HG03575 (cell line): ENCODE results near the gene GNG2.
A peak's percentile ranks its signal among the peaks of the same experiment; 100 is the strongest.

Experiments
- ATAC-seq: cut with Tn5 transposase; IDR thresholded peaks from one replicate; pipeline ENCODE4 v1.9.1; 2021; ENCODE audit not compliant: unreplicated experiment, insufficient number of reproducible peaks, low FRiP score; ENCODE audit errors: extremely low read depth

GNG2 gene

GRCh38 chr14:51860164-51860824, at the start of gene GNG2:
GNG2 (plus strand) TSS chr14:51860612; CDS start chr14:51950679, 90,067 bp downstream.
- peak; percentile 41 for ATAC-seq

GRCh38 chr14:51811706-51812105, 48.7 kb upstream of the GNG2 start:
- ATAC-seq, result no peak

DNA sequence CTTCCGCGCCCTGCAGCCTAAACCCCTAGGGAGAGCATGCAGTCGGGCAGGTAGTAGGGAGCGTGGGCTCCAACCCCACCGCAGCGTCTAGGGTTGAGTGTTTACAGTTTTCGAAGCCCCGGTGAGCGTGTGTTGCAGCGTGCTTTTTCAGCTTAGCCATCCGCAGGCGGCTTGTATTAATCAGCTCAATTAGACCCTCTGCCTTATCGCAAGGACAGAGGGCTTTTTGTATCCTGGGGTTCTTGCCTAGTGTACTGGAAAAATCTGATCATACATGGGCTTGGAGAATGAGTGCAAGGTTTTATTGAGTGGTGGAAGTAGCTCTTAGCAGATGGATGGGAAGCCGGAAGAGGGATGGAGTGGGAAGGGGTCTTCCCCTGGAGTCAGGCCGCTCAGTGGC, 44.4 kb upstream of the GNG2 start:
- no peak for ATAC-seq

GRCh38 chr14:51817326-51817725, 43.1 kb upstream of the GNG2 start:
- ATAC-seq, result no peak

DNA sequence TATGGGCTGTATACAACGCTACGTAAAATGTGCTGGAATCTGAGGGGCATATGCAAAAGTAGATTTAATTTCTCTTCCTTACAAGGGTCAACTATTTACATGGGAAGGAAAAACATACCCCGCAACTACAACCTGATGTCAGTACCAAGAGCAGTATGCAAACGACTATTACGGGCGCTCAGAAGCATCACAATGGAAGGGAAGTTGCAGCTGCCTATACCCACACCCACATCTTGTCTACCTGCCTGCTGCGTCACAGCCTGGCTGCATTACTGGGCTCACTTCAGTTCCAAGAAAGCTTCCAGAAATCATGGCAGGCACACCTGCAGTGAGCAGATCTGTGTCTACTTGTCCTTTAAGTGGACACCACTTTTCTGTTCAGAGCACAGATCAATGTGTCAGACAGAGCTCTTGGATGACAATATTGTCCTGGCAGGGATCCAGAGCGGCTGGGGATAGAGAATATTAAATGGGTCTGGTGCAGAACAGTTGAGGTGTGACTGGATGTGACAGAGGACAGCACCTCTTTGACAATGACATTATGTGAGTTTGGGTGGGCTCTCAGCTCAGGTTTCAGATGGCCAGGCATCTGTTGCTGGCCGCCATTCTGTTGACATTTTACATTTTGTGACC, 41.5 kb upstream of the GNG2 start:
- no peak for ATAC-seq

DNA sequence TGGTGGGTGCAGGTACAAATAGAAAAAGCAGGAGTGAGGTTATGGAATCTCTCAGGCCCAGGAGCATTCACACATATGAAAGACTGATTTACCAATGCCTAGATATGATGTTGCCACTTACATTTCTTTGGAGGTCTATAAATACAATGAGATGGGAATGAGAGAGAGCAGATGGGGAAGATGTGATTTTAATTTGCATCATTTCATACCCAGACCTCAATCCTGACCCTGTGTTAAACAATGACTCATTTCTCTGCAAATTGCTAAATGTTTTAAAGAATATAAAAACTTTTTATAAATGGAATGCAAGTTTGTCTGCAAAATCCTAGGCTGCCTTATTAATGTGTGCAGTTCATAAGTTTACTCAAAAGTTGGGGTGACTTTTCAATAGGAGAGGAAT, 38.6 kb upstream of the GNG2 start:
- no peak for ATAC-seq

DNA sequence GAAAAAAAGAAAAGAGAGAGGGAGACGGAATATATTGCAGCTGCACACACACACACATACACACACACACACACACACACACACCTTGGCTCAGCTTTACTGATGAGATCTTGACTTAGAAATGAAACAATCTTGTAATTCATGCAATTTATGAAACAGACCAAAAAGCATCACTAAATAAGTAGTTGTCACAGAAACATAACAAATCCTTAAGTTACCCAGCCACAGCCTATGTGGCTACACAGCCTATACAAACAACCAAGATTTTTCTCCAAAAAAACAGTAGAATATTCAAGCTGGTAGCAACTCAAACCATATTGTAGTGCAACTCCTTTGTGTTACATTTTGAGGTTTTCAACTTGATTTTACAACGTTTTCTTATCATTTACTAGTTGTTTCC, 37.9 kb upstream of the GNG2 start:
- ATAC-seq, result no peak

GRCh38 chr14:51823706-51824105, 36.7 kb upstream of the GNG2 start:
- no peak for ATAC-seq

- no peak for ATAC-seq
Observed at GRCh38 chr14:51824191-51824590, 36.2 kb upstream of the GNG2 start.

DNA sequence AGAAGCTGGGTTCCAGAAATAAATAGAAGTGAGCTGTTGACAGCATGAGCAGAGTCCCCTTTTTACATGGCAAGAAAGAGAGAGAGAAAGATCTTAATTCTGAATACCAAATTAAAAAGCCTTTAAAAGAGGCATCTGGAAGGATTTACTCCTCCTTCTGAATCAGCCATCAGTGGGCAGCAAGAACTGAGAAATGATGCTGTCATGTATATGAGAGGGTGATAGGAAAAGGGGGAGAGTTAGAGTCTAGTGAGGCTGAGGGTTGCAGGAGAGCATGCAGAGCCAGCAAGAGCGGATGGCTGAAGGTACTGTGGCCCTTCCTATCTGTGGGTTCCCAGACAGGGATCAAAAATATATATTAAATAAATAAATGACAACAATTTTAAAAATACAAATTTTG, 34.5 kb upstream of the GNG2 start:
- no peak for ATAC-seq

DNA sequence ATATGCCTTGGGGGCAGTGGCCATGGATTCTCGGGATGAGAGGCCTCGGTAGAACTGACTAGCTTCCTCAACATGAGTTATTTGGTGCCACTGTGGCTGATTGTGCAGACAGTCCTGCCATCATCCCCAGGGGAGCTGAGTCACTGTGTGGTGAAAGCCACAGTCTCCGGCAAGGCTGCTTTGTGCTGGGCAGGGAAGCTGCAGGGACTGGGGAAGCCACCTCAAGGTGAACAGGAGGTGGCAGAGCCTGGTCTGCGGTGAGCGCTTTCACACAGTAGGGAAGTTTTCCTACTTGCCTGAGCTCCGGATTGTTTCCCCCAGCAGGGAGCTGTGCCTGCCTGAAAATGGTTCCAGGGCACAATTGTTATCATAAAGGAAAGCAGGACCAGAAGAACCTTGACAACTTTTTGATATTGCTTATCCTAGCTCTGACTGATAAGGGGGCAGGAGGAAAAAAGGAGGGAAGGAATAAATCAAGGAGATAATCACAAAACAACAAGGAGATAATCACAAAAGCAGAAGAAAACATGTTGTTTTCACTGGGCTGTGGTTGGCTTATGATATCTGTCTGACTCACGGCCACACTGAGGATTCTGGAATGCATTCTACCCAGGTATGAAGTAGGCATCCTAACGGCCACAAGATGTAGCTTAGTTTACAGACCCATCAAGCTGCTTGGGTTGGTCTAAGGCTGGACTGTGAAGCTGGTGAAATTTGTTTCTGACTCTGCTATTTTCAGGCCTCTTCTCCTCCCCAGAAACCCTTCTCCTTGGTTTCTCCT, 32.2 kb upstream of the GNG2 start:
- ATAC-seq, result peak; percentile 94

- ATAC-seq, result no peak
Observed at GRCh38 chr14:51834240-51834639, 26.2 kb upstream of the GNG2 start.

GRCh38 chr14:51836417-51836816, 24.0 kb upstream of the GNG2 start:
- no peak for ATAC-seq

DNA sequence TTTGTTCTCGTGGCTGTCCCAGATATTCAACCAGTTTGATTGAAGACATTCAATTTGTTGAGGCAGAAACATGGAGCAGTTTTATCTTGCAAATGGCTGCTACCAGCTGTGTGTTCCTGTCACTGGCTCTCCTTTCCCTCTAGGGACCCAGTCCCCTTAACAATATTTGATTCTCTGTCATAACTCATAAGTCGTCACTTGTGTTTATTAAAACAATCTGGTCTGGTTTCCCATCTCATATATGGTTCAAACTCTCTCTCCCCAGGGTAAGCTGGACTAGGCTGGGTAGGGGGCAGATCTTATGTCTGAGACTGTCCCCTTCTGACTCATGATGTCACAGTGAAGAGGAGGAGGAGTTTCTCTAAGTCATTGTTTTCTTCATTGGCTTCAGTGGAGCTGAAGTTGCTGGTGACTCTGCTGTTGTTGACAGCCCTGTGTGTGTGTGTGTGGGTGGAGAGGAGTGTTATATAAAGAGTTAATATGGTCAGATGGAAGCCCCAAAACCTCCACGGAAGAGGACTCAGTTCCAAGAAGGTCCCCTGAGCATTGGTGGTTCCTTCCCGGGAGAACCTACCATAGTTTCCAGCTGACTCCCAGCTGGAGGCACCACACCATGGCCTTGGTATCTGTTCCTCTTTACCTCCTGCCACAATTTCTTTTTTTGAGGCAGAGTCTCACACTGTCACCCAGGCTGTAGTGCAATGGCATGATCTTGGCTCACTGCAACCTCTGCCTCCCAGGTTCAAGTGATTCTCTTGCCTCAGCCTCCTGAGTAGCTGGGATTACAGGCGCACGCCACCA, 16.1 kb upstream of the GNG2 start:
- no peak for ATAC-seq

DNA sequence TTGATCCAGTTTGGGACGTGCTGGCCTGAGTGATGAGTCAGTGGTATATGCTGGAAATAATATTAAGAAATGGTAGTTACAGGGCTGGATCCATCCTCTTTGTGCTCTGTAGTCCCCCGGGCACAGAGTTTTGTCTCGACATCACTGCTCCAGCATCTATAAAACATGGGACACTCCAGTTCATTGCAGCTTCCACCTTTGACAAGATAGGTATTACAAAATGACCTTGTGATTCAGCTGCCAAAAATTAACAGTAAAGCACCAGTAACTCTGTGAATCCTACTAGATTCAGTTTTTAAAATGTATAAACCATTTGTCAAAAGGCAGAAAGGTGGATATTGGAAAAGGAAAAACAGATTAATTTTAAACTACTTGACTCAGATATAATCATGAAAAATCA, 14.6 kb upstream of the GNG2 start:
- ATAC-seq, result no peak

DNA sequence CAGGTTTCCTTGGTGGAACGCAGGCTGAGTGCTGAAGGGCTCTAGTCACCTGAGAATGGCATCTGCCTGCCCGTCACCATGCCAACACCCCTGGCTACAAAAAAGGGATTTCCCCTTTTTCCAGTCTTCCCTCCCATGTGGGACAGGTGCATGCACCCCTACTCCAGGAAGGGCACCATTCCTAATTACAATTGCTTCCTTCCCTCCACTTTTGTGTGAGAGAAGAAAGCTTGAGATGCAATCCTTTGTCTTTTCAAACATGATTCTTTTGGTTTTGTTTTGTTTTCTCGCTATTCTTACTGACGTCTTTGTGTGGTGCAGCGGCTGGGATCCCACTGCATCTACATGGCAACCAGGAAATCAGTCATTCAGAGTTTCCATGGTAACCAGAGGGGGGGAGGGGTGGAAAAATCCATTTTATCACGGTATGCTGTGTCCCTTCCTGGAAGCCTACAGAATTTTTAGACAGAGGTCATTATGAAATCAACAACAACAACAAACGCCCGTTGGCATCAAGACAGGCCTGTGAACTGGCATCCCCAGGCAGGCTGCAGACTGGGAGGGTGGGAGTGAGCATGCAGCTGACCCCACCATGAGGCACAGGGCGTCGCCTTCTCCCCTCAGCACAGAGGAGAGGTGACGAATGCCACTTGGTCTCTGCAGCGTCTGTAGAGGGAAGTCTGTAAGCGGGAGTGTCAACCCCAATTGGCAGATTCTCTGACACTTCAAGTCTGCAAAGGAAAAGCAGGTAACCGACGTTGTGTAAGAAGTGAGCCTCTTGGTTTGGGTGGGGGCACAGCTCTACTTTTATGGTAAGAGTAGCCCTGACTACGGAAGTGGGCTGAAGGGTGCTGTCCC, 13.6 kb upstream of the GNG2 start:
- peak; percentile 41 for ATAC-seq

- ATAC-seq, result no peak
Observed at GRCh38 chr14:51847489-51847796, 13.0 kb upstream of the GNG2 start.

GRCh38 chr14:51848120-51848519, 12.3 kb upstream of the GNG2 start:
- ATAC-seq, result no peak

- ATAC-seq, result no peak
Observed at GRCh38 chr14:51849097-51849496, 11.3 kb upstream of the GNG2 start.
